HepG2 (cell line): Measurements from ENCODE around the gene ULK3. TPM values are rescaled to one million over a fixed set of nuclear protein-coding genes. Genes with fewer than 3 reads are reported as not detected.

Experiments used
- ATAC-seq: fragments of 200-7000 bp; cut with Tn5 transposase; 3 replicates; pipeline ENCODE4 v1.9.1; 2020; ENCODE audit warnings: mild to moderate bottlenecking, moderate library complexity
- BruUV-seq: library from RNA; stranded (reverse); fragments of 400-500 nt; replicated peaks from 2 replicates; lab custom pipeline; 2021; lab: Mats Ljungman, UMichigan
- CTCF ChIA-PET: fragments of 300-600 bp; formaldehyde crosslinking; extraction: SDS; loops from one replicate; lab custom pipeline; 2021; ENCODE audit warnings: low total read pairs, inconsistent platforms, low intra/inter-chr PET ratio; lab: Yijun Ruan, JAX
- POLR2A ChIA-PET: fragments of 350-600 bp; sonication (Branson Sonifier 250); formaldehyde crosslinking; loops from one replicate; lab custom pipeline; 2020; ENCODE audit warnings: antibody characterized with exemption, inconsistent platforms; lab: Yijun Ruan, JAX
- DNase-seq: peaks from one replicate; pipeline ENCODE4 v3.0.0-alpha.2; 2015; ENCODE audit warnings: low spot score
- FAIRE-seq: peaks from 3 replicates; lab custom pipeline; 2011; peaks lifted over from hg19 to GRCh38; lab: Jason Lieb, UNC
- H2AFZ ChIP-seq: one replicate; pipeline ENCODE4 v1.6.1; 2011; ENCODE audit warnings: low read length, inconsistent platforms
- H3K27ac ChIP-seq: fragments of 300-600 bp; 3 replicates; pipeline ENCODE4 v1.8.0; 2011; ENCODE audit warnings: mixed run types, mild to moderate bottlenecking, mixed read lengths, low read length, inconsistent platforms; ENCODE audit not compliant: insufficient read depth; ENCODE audit errors: extremely low read length
- H3K27me3 ChIP-seq, 2 experiments: fragments of 200-600 bp in 1 of 2; 2 replicates in 1 of 2; 3 replicates in 1 of 2; pipeline versions ENCODE4 v1.6.0 to v1.8.0; 2011; ENCODE audit warnings: low read length in 2 of 2, mild to moderate bottlenecking in 2 of 2, moderate library complexity in 2 of 2, inconsistent platforms in 1 of 2; ENCODE audit not compliant: insufficient read depth in 2 of 2, control insufficient read depth in 1 of 2
- H3K36me3 ChIP-seq, 2 experiments: fragments of 200-600 bp in 1 of 2; replicated peaks in 1 of 2; 2 replicates in 1 of 2; 3 replicates in 1 of 2; pipeline versions ENCODE4 v1.5.1 to v1.8.0; 2011; ENCODE audit warnings: low read length in 2 of 2, inconsistent platforms in 1 of 2; ENCODE audit not compliant: insufficient read depth in 2 of 2, control insufficient read depth in 1 of 2
- H3K4me1 ChIP-seq: 2 replicates; pipeline ENCODE4 v1.5.1; 2012; ENCODE audit warnings: low read length, inconsistent platforms; ENCODE audit not compliant: insufficient read depth
- H3K4me2 ChIP-seq: 2 replicates; pipeline ENCODE4 v1.6.0; 2011; ENCODE audit warnings: low read depth, low read length, inconsistent platforms
- H3K4me3 ChIP-seq, 3 experiments: fragments of 200-600 bp in 1 of 3; sonication (generic), shearing (Covaris generic) in 1 of 3; replicated peaks in 1 of 3; 2 replicates each; pipeline ENCODE4 v1.5.1; 2011 to 2016; ENCODE audit warnings: low read length in 3 of 3, inconsistent platforms in 2 of 3, low read depth in 2 of 3, mild to moderate bottlenecking in 2 of 3, control low read depth in 1 of 3, mixed read lengths in 1 of 3; ENCODE audit not compliant: insufficient read depth in 1 of 3
- H3K79me2 ChIP-seq: one replicate; pipeline ENCODE4 v1.6.1; 2011; ENCODE audit warnings: low read length, inconsistent platforms; ENCODE audit not compliant: insufficient read depth
- H3K9ac ChIP-seq: 2 replicates; pipeline ENCODE4 v1.6.0; 2011; ENCODE audit warnings: mild to moderate bottlenecking, low read depth, low read length, inconsistent platforms; ENCODE audit not compliant: insufficient read depth
- H3K9me3 ChIP-seq: 2 replicates; pipeline ENCODE4 v1.5.1; 2012; ENCODE audit warnings: mild to moderate bottlenecking, low read length
- H4K20me1 ChIP-seq: 2 replicates; pipeline ENCODE4 v1.6.0; 2011; ENCODE audit warnings: inconsistent platforms, mild to moderate bottlenecking, low read length, moderate library complexity; ENCODE audit not compliant: insufficient read depth
- ISL2 ChIP-seq: sonication (generic); formaldehyde crosslinking; IDR thresholded peaks from 2 replicates; pipeline ENCODE4 v1.5.0; 2020; ENCODE audit warnings: missing genetic modification reagents
- KDM1A ChIP-seq: IDR thresholded peaks from 2 replicates; pipeline ENCODE4 v1.6.1; 2016; ENCODE audit warnings: missing compliant biosample characterization
- MTF1 ChIP-seq: sonication (generic); formaldehyde crosslinking; IDR thresholded peaks from 2 replicates; pipeline ENCODE4 v1.5.0; 2020; ENCODE audit warnings: missing genetic modification reagents
- PREB ChIP-seq: sonication (generic); formaldehyde crosslinking; IDR thresholded peaks from 2 replicates; pipeline ENCODE4 v1.4.0; 2020; ENCODE audit warnings: missing genetic modification reagents
- RBM22 ChIP-seq: fragments of 200-400 bp; formaldehyde crosslinking; optimal IDR thresholded peaks from 2 replicates; pipeline ENCODE3; 2017; ENCODE audit warnings: mild to moderate bottlenecking, low read length, moderate library complexity
- SAFB2 ChIP-seq: sonication (generic); formaldehyde crosslinking; IDR thresholded peaks from 2 replicates; pipeline ENCODE4 v1.5.1; 2020; ENCODE audit warnings: missing genetic modification reagents, low read depth, mild to moderate bottlenecking, borderline replicate concordance
- SIN3A ChIP-seq: IDR thresholded peaks from 2 replicates; pipeline ENCODE4 v1.6.1; 2011; ENCODE audit warnings: low read depth, mild to moderate bottlenecking, control low read depth, low read length, borderline replicate concordance
- TAF1 ChIP-seq: sonication (generic); formaldehyde crosslinking; IDR thresholded peaks from 2 replicates; pipeline ENCODE4 v1.4.0; 2020; ENCODE audit warnings: missing genetic modification reagents
- TOPORS ChIP-seq: sonication (generic); formaldehyde crosslinking; IDR thresholded peaks from 2 replicates; pipeline ENCODE4 v1.8.0; 2023; ENCODE audit warnings: mild to moderate bottlenecking, missing genetic modification reagents
- ZNF512B ChIP-seq: sonication (generic); formaldehyde crosslinking; IDR thresholded peaks from 2 replicates; pipeline ENCODE4 v1.5.1; 2020; ENCODE audit warnings: missing genetic modification reagents, mild to moderate bottlenecking, borderline replicate concordance
- ZNF562 ChIP-seq: sonication (generic); formaldehyde crosslinking; IDR thresholded peaks from 2 replicates; pipeline ENCODE4 v1.8.0; 2022; ENCODE audit warnings: missing genetic modification reagents, borderline replicate concordance
- WGBS: methylation state at CpG from one replicate; pipeline ENCODE4 v1.1.6; 2017; ENCODE audit warnings: low lambda C conversion rate; 5-methylcytosine and 5-hydroxymethylcytosine counted together
- in situ Hi-C: cut with HindIII; loops from 2 replicates; pipeline ENCODE4 v1.10.0; 2017; ENCODE audit warnings: low pct_unique_long_range_greater_than_20kb; ENCODE audit not compliant: extremely low pct_ligation_motif_present
- intact Hi-C: fragments of 100-400 bp; cut with micrococcal nuclease; formaldehyde crosslinking; loops from one replicate; pipeline ENCODE4 v1.10.0; 2022; ENCODE audit not compliant: unreplicated experiment
- polyA plus RNA-seq, 8 experiments: library from polyadenylated mRNA; depleted of rRNA in 3 of 8; stranded (reverse) in 7 of 8; unstranded in 1 of 8; fragments of >200 nt; fragmentation: Illumina TruSeq in 4 of 8; extraction: Trizol in 4 of 8; gene quantifications; 2 replicates each; pipeline versions ENCODE4 v1.2.1 to v1.2.3, GENCODE V29; 2011 to 2016; ENCODE audit warnings: low read depth in 4 of 8, missing spikeins in 1 of 8, mixed read lengths in 1 of 8; ENCODE audit not compliant: insufficient read depth in 1 of 8
- total RNA-seq, 5 experiments: library from RNA; depleted of rRNA; stranded (reverse); fragments of >200 nt; fragmentation: Illumina TruSeq; extraction: Trizol; gene quantifications; 2 replicates each; pipeline ENCODE4 v1.2.3, GENCODE V29; 2016; ENCODE audit warnings: low read depth in 1 of 5
- TF ChIP-seq, protein P1 (sequence below): sonication (generic); formaldehyde crosslinking; IDR thresholded peaks from 2 replicates; pipeline ENCODE4 v1.4.0; 2020; ENCODE audit warnings: mild to moderate bottlenecking, missing genetic modification reagents

Gene ULK3
- total and polyA plus RNA-seq, 2 of the 13 experiments (the other 11 are each of a cell fraction or from before 2014, with no cell fraction given) = 15.2 to 23.7 TPM

GRCh38 chr15:74821790-74822158 is 21.2 kb downstream of the ULK3 start:
- BruUV-seq = no TSS peak
- H3K9ac ChIP-seq = no peak overlapping the region
- no peaks in the 10 kb centered on the region for H3K9me3 ChIP-seq
- in situ Hi-C loops = no loop called here
- intact Hi-C loops = no loop called here
- no peak overlapping the region for H3K27ac ChIP-seq
- ATAC-seq (no peak), DNase-seq (no peak), FAIRE-seq (no peak)
- 22% methylated on average over 7 of the region's 7 CpGs for WGBS
- TF ChIP-seq ISL2 (CRISPR knock-in tag) (no peak), MTF1 (no peak)
- H3K4me2 ChIP-seq = no peak overlapping the region
- H3K4me3 ChIP-seq = no peak overlapping the region
- H3K27me3 ChIP-seq = peaks cover 3 to 28% of the 10 kb centered on the region in 2 experiments; a peak in 4 of 5 replicates
- ChIA-PET POLR2A (no interaction called here), CTCF (no interaction called here)
- no peaks in the 10 kb centered on the region for H3K79me2 ChIP-seq
- H3K4me1 ChIP-seq = peaks cover 31% of the 10 kb centered on the region
- no peak overlapping the region for H2AFZ ChIP-seq
- no peaks in the 10 kb centered on the region for H3K36me3 ChIP-seq
- H4K20me1 ChIP-seq = no peaks in the 10 kb centered on the region; the same call in 1 of the 2 replicates

GRCh38 chr15:74821091-74821789 is 21.7 kb downstream of the ULK3 start:
- H3K27ac ChIP-seq = no peak overlapping the region
- DNase-seq = no peak
- H3K4me3 ChIP-seq = no peak overlapping the region
- ChIA-PET POLR2A (no interaction called here), CTCF (no interaction called here)
- H3K9me3 ChIP-seq = no peaks in the 10 kb centered on the region
- intact Hi-C loops (no loop called here), in situ Hi-C loops (no loop called here)
- no peak for ATAC-seq
- no peak overlapping the region for H2AFZ ChIP-seq
- H3K79me2 ChIP-seq = no peaks in the 10 kb centered on the region
- H3K36me3 ChIP-seq = no peaks in the 10 kb centered on the region
- H3K27me3 ChIP-seq = peaks cover 1 to 25% of the 10 kb centered on the region in 2 experiments; a peak in 3 of 5 replicates
- H3K4me2 ChIP-seq = no peak overlapping the region
- no peak overlapping the region for H3K9ac ChIP-seq
- no peaks in the 10 kb centered on the region; the same call in 1 of the 2 replicates for H4K20me1 ChIP-seq
- no peak for FAIRE-seq
- peaks cover 36% of the 10 kb centered on the region for H3K4me1 ChIP-seq
- BruUV-seq = no TSS peak
- WGBS = 49% methylated on average over 3 of the region's 11 CpGs
- TF ChIP-seq TOPORS (CRISPR knock-in tag) (no peak), SAFB2 (CRISPR knock-in tag) (no peak), RBM22 (no peak), SIN3A (no peak), ZNF562 (no peak), PREB (no peak), KDM1A (CRISPR knock-in tag) (no peak), ZNF512B (CRISPR knock-in tag) (no peak), TAF1 (CRISPR knock-in tag) (no peak)
- TF ChIP-seq, protein P1, sequence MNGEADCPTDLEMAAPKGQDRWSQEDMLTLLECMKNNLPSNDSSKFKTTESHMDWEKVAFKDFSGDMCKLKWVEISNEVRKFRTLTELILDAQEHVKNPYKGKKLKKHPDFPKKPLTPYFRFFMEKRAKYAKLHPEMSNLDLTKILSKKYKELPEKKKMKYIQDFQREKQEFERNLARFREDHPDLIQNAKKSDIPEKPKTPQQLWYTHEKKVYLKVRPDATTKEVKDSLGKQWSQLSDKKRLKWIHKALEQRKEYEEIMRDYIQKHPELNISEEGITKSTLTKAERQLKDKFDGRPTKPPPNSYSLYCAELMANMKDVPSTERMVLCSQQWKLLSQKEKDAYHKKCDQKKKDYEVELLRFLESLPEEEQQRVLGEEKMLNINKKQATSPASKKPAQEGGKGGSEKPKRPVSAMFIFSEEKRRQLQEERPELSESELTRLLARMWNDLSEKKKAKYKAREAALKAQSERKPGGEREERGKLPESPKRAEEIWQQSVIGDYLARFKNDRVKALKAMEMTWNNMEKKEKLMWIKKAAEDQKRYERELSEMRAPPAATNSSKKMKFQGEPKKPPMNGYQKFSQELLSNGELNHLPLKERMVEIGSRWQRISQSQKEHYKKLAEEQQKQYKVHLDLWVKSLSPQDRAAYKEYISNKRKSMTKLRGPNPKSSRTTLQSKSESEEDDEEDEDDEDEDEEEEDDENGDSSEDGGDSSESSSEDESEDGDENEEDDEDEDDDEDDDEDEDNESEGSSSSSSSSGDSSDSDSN (CRISPR knock-in tag) = no peak
